CD4-positive, alpha-beta T cell treated with Interleukin-4 for 4 hours (primary cell): Measurements from ENCODE around the gene NARF.

Experiments used
- DNase-seq: peaks from one replicate; pipeline ENCODE4 v3.0.0-alpha.2; 2020

NARF gene

GRCh38 chr17:82479602-82480001 lies 21.1 kb downstream of the NARF start:
- no peak for DNase-seq

DNA sequence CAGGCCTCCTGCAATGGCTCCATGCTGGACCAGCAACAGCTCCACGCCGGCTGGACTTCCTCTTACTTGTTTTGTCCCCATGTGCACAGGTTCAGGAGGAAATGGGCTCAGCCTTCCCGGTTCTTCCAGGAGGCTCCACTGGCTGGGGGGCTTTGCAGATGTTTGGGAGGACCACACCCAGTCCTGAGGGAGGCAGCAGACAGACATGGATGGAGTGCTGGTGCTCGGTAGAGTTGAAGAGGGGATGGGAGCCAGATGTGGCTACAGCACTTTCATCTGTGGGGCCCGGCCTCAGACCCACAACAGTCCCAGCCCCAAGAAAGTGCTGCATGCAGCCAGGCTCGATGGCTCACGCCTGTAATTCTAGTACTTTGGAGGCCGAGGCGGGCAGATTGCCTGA lies 21.8 kb downstream of the NARF start:
- no peak for DNase-seq

DNA sequence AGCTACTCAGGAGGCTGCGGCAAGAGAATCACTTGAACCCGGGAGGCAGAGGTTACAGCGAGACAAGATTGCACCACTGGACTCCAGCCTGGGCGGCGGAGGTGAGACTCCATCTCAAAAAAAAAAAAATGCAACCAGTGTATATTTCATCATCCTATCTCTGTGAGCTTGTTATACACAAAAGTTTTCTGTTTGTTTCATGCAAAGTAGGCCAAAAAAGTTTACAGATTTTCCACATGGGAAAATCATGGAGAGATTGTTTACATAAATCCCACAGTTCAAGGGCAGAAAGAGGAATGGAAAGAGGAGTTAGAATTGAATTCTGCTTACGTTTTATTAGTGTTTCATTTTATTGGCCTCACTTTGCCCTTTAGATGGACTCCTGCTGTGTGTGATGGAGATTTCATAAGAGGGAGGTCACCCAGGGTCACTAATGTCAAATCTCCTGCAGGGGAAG lies 24.7 kb downstream of the NARF start:
- no peak for DNase-seq

GRCh38 chr17:82483836-82484235 lies 25.3 kb downstream of the NARF start:
- DNase-seq = no peak

DNA sequence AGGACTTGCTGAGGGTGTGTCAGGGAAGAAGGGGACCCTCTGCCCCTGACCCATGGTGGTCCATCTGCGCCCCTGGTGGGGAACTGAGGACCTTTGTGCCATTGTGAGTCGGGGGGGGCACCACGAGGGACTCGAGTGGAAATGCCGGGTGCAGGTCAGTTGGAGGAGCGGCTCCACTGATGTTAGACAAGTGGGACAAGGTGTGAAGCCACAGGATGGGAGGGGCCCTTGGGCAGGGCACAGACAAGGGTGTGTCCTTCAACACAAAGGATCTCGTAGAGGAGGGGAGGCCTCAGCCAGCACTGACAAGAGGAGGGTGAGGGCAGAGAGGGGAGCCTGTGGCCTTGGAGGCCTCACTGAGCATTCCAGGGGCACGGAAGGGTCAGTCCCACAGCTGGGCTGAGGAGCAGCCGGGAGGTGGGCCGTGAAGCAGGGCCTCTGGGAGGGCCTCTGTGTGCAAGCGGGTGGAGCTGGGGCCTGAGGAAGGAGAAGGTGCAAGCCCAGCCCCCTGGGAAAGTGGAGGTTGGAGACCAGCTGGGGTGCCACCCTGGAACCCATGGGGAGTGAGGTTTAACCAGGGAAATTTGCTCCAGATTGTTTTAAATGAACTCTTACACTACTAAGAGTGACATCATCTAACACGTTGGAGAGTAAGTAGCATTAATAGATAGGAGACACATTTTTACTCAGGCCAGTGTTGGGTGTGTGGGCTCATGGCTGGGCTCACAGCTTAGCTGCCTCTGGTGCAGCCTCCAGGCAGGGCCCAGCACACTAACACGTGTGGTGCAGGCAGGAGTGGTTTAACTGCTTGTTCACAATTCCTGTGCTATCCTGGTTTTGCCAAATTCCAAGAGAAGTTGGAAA lies 27.9 kb downstream of the NARF start:
- no peak for DNase-seq

- DNase-seq = no peak
These were observed 29.4 kb downstream of the NARF start for GRCh38 chr17:82487910-82488309.

GRCh38 chr17:82489117-82489516 lies 30.6 kb downstream of the NARF start:
- no peak for DNase-seq

DNA sequence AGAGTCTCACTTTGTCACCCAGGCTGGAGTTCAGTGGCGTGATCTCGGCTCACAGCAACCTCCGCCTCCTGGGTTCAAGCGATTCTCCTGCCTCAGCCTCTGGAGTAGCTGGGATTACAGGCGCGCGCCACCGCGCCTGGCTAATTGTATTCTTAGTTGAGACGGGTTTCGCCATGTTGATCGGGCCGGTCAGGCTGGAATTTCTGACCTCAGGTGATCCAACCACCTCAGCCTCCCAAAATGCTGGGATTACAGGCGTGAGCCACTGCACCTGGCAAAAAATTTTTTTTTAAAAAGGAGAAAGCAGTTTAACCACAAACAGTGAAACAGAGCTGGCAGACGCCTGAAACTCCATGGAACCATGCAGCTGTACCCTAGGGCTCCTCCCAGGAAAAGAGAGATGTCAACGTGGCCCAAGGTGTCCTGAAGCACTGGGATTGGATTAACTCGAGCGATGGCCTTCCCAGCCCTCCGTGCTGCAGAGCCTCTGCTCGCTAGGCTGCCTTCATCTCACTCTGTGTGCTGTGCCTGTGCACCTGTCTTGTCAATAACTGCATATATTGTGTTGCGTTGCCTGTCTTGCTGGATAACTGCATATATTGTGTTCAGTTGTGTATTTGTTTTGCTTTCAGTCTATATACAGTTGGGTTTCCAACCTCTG lies 31.4 kb downstream of the NARF start:
- no peak for DNase-seq

DNA sequence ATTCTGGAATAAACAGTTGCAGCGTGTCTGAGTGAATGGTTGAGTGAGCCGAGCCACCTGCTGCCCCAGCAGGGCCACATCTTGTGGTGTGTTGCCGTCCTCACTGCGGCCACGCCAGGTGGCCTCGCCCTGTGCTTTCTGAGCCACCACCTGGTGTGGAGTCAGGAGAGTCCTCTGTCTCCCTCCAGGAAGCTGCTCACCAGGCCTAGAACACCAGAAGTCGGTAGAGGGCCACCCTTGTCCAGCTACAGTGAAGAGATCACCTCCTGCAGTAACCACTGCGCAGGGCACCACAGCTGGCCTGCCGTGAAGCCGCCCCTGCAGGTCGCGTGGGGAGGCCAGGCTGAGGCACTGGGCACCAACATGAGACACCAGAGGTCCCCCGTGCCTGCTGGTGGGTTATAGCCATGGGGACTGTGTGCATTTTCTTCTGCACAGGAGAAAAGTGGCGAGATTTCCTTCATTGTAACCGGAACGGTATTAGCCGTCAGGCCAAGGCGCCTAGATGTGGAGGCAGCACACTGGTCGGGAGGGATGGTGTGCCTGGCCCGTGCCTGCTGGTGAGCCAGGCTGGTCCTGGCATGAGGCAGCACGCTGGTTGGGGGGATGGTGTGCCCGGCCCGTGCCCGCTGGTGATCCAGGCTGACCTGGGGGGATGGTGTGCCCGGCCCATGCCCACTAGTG lies 32.1 kb downstream of the NARF start:
- no peak for DNase-seq

- no peak for DNase-seq
These were observed 32.6 kb downstream of the NARF start for GRCh38 chr17:82491196-82491530.

- no peak for DNase-seq
These were observed 33.0 kb downstream of the NARF start for GRCh38 chr17:82491533-82491932.

GRCh38 chr17:82492643-82493225 lies 34.2 kb downstream of the NARF start:
- DNase-seq = no peak

GRCh38 chr17:82493226-82493781 lies 34.8 kb downstream of the NARF start:
- no peak for DNase-seq

DNA sequence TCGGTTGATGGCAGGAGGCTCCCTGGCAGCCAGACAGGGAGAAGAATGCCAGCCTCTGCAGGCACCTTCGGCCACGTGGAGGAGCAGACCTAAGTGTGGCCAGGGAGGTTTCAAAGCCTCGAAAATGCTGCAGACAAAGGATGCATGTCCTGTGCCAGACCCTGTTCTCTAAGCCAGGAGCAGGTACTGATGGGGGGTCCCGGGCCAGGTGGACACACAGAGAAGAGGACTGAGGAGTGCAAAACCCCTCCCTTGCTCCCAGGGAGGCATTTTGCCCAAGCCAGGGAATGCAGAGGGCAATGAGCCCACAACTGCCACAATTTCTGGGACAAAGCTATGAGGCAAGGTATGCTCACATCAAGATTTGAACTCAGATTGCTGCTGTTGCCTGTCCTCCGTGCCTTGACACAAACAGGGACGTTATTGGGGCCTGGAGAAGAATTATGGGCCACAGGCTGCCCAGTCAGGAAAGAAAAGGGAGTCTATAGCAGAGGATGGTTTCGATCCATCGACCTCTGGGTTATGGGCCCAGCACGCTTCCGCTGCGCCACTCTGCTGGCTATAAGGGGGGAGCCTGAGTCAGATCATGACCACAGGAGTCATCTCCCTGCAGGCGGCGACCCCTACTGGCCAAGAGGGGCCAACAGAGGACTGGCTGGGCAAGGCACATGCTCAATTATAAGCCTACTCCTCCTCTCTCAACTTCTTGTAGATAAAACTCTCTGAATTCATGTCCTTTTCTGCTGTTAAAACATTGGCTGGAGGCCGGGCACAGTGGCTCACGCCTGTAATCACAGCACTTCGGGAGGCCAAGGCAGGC lies 35.9 kb downstream of the NARF start:
- DNase-seq = peak; percentile 91

DNA sequence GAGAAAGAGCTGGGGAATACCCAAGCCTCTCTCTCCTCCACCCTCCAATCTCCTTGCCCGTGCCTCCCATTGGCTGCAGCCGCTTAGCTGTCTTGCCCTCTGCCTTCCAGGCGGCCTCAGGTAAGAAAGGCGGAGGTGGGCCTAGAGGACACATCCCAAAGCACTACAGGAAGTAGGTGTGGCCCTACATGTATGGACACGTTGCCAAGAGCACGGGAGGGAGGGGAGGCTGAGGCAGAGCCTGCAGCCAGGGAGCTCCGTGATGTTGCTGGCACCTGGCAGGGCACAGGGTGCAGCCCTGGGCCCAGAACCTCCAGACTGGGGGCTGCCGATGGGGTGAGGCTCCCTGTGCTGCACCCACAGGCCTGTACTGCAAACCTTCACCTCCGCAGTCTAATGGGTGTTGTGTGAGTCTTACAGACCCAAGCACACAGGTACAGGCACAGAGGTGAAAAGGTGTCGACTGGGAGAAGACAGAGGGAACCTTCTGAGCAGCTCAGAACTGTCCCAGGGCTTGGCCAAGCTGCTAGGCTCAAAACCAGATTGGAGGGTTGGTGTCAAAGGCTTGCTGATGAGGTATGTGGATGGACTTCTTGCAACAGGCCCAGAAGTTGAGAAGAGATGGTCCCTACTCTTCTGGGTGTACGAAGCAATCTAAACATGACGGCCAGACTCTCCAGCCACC lies 37.4 kb downstream of the NARF start:
- DNase-seq = no peak

DNA sequence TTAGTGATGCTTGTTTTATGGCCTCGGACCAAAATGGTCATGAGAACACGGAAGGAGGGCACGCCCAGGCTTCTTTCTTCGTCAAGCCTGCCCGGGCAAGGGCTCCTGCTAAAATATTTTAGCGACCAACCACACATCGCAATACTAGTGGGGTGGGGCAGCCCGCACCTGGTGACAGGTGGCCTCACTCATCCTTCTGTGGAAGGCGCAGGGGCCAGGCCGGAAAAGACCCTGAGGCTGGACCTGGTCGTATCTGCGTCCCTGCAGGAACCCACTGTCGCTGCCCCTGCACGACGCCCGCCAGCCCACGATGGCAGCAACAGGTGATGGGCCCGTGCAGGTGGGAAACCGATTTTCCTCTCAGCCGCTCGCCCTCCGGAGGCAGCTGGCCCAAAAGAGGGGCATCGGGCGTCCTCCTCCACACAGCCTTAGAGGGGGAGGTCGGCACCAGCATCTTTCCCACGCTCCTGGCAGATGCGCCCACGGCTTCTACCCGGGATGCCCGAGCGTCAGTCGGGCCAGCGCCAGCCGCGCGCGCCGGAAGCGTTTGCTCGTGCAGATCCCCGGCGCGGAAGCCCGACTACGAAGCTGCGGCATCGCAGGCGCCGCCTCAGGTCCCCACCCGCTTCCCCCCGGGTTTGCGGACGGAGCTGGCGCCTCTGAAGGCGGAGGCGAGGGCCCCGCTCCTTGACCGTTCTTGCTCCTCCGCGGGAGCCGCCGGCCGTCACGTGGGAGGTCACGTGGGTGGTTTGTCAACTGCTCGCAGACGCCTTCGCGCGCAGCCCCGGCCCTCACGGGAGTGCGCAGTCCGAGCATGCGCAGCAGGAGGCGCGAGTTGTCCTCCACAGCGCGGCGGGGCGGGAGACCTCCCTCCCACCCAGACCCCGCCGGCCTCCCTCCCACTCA lies 38.2 kb downstream of the NARF start:
- DNase-seq = peak; percentile 85

- DNase-seq = no peak
These were observed 39.2 kb downstream of the NARF start for GRCh38 chr17:82497483-82498405.

DNA sequence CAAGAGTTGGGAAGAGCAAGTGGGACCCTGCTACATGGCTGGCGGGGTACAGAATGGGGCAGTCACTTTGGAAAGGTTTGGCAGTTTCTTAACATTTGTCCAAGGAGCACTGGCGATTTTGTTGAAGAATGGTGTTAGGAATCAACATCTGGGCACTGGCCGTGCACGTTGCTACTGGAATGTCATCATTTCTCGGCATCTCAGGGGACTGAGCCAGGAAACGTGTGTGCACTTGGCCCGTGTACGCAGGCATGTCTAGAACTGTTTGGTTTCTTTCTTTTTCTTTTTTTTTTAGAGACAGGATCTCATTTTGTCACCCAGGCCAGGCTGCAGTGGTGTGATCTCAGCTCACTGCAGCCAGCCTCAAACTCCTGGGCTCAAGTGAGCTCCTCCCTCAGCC lies 43.7 kb downstream of the NARF start:
- DNase-seq = no peak

DNA sequence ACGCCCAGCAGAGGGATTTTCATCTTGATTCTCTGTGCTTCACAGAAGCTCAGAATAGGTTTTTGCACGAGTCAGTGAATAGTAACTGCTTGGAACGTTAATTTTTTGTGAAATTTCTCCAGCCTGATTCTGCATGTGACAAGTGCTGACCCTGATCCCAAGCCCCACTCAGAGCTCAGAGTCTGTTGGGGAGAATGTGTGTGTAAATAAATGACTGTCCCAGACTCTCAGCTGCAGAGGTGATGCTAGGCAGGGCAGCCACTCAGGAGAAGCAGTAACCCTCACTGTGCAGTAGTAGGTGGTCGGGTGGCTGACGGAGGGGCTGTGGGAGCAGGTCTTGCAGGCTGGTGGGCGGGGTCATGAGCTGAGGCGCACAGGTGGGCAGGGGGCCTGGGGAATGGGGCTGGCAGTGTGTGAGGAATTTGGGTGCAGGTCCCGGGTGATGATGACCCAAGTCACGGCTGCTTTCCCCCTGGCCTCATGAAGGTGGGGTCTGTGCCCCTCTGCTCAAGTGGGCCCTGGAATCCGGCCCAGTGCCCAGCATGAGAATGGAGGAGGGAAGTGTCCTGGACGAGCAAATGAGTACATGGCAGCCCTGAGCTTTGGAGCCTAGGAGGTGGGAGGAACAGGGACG lies 44.7 kb downstream of the NARF start:
- no peak for DNase-seq
